OCI-M2 (cell line): Measurements from ENCODE around the gene WDR36.

Experiments
- DNase-seq: peaks from one replicate; lab custom pipeline; 2025; ENCODE audit not compliant: unreplicated experiment; lab: John Stamatoyannopoulos, UW

Gene WDR36

GRCh38 chr5:111099058-111099778 lies 7.1 kb downstream of the WDR36 start:
- no peak for DNase-seq

- DNase-seq = no peak
Observed at GRCh38 chr5:111106320-111106948, 14.3 kb downstream of the WDR36 start.

- no peak for DNase-seq
Observed at GRCh38 chr5:111107371-111107770, 15.2 kb downstream of the WDR36 start.

- DNase-seq = no peak
Observed at GRCh38 chr5:111111956-111112355, 19.8 kb downstream of the WDR36 start.

- no peak for DNase-seq
Observed at GRCh38 chr5:111113678-111114077, 21.5 kb downstream of the WDR36 start.

- no peak for DNase-seq
Observed at GRCh38 chr5:111115229-111115628, 23.1 kb downstream of the WDR36 start.

- DNase-seq = no peak
Observed at GRCh38 chr5:111116550-111116949, 24.4 kb downstream of the WDR36 start.

- DNase-seq = no peak
Observed at GRCh38 chr5:111117136-111117535, 25.0 kb downstream of the WDR36 start.

GRCh38 chr5:111119221-111119620 lies 27.1 kb downstream of the WDR36 start:
- no peak for DNase-seq

GRCh38 chr5:111119856-111120255 lies 27.7 kb downstream of the WDR36 start:
- no peak for DNase-seq

GRCh38 chr5:111120911-111121310 lies 28.8 kb downstream of the WDR36 start:
- no peak for DNase-seq

GRCh38 chr5:111121926-111122325 lies 29.8 kb downstream of the WDR36 start:
- DNase-seq = no peak

GRCh38 chr5:111122398-111122797 lies 30.2 kb downstream of the WDR36 start:
- DNase-seq = no peak

- DNase-seq = no peak
Observed at GRCh38 chr5:111124793-111125192, 32.6 kb downstream of the WDR36 start.

GRCh38 chr5:111126896-111127295 lies 34.7 kb downstream of the WDR36 start:
- DNase-seq = no peak

- DNase-seq = no peak
Observed at GRCh38 chr5:111127453-111128195, 35.5 kb downstream of the WDR36 start.

- DNase-seq = no peak
Observed at GRCh38 chr5:111129938-111130337, 37.8 kb downstream of the WDR36 start.

- DNase-seq = no peak
Observed at GRCh38 chr5:111131356-111131755, 39.2 kb downstream of the WDR36 start.

- DNase-seq = no peak
Observed at GRCh38 chr5:111132076-111132475, 39.9 kb downstream of the WDR36 start.

- DNase-seq = no peak
Observed at GRCh38 chr5:111132731-111133435, 40.7 kb downstream of the WDR36 start.

GRCh38 chr5:111133436-111133751 lies 41.2 kb downstream of the WDR36 start:
- DNase-seq = no peak

GRCh38 chr5:111134087-111134486 lies 41.9 kb downstream of the WDR36 start:
- no peak for DNase-seq
